Measurements from ENCODE around the gene PRLH.

PRLH gene

DNA sequence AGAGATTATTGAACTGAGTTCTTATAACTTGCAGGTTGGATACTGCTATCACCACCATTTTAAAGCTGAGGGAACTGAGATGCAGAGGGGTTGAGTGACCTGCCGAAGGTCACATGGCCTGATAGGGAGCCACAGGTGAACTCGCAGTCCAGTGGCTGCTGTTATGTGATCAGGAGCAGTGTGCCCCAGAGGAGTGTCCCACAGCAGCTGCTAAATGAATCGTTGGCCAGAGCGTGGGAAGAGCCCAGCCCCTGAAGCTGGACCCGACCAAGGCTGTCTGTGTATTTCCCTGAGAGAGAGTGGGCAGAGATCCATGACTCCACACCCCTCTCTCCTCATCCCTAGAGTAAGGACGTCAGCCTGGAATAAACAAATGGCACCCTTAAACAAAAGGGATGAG, 26.7 kb upstream of the PRLH start:
- DNase-seq (ENCODE audit: low read depth), result no peak

GRCh38 chr2:237540223-237540775, 26.1 kb upstream of the PRLH start:
- DNase-seq (ENCODE audit: low read depth), result no peak

DNA sequence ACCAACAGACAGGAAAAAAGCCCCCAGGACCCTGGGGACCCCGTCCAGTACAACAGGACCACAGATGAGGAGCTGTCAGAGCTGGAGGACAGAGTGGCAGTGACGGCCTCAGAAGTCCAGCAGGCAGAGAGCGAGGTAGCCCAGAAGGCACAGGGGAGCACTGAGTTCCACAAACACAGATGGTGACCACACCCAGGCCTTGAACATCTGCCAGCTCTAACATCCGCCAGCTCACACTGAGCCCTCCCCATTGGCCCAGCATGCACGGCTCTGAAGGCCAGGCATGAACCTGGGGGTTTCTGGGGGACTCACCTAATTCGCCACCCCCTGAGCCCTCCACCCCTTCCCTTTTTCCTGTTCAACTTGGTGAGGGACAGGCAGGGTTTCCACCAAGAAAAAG, 25.6 kb upstream of the PRLH start:
- DNase-seq (ENCODE audit: low read depth), result no peak

GRCh38 chr2:237541243-237541642, 25.1 kb upstream of the PRLH start:
- DNase-seq (ENCODE audit: low read depth), result no peak

- DNase-seq (ENCODE audit: low read depth), result no peak
Measured at GRCh38 chr2:237542001-237542704, 24.2 kb upstream of the PRLH start.

GRCh38 chr2:237546040-237546875, 20.1 kb upstream of the PRLH start:
- no peak for DNase-seq (ENCODE audit: low read depth)

DNA sequence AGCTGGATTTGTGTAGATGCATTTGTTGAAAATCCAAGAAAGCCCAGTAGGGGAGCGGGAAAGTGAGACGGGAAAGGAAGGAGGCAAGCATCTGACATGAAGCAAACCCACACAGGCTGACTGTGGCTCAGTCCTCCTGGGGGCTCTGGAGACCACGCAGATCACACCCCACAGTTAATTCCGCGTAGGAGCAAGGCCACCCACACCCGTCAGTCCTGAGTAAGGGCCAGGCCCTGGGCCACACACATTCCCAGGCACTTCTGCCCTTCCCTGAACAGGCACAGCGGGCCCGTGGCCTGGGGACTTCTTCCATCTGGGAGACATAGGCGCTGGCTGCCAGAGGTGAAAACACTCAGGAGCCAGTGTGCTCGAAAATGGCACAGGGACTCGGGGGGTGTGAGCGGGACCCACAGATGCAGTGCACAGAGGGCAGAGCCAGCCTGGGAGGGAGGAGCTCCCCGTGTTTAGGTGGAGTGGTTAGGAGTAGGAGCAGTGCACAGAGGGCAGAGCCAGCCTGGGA, 19.4 kb upstream of the PRLH start:
- DNase-seq (ENCODE audit: low read depth), result no peak

DNA sequence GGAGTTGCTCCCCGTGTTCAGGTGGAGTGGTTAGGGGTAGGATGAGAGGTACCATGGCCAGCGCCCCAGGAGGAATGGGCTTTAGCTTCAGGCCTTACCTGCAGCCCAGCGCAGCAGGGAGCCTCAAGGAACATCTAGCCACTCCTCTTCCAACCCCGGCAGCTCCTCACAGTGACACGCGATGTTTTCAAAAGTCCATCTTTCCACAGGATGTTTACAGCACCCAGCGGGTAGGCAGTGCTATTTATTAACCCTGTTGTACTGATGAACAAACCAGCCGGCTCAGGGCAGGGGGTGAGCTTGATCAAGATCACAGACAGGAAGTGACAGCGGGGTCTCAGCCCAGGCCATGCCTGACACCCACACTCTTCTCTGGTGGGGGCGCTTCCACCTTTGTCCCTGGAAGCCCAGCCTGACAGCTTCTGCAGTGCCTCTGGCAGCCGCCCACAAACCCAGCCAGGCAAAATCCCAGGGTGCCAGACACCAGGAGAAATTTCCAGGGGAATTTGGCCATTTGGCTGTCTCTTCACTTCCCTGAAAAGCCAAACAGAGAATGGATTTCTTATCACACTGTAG, 18.4 kb upstream of the PRLH start:
- DNase-seq (ENCODE audit: low read depth), result no peak

DNA sequence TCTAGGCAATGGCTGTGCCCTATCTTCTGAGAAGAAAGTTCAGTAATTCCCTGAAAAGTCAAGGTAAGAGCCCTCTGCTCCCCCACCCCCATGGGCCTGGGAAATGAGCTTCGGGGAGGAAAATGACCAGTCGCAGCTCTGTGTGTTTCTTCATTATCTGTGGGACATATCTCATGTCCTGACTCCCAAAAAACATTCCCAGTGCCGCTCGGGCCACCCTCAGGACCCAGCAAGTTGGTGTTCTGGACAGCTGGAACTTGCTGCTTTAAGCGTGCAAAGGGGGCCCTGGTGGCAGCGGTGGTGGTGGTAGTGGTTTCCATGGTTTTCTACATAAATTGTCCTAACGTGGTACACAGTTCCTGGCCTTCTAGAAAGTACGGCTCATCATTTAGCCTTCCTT, 17.2 kb upstream of the PRLH start:
- DNase-seq (ENCODE audit: low read depth), result no peak

DNA sequence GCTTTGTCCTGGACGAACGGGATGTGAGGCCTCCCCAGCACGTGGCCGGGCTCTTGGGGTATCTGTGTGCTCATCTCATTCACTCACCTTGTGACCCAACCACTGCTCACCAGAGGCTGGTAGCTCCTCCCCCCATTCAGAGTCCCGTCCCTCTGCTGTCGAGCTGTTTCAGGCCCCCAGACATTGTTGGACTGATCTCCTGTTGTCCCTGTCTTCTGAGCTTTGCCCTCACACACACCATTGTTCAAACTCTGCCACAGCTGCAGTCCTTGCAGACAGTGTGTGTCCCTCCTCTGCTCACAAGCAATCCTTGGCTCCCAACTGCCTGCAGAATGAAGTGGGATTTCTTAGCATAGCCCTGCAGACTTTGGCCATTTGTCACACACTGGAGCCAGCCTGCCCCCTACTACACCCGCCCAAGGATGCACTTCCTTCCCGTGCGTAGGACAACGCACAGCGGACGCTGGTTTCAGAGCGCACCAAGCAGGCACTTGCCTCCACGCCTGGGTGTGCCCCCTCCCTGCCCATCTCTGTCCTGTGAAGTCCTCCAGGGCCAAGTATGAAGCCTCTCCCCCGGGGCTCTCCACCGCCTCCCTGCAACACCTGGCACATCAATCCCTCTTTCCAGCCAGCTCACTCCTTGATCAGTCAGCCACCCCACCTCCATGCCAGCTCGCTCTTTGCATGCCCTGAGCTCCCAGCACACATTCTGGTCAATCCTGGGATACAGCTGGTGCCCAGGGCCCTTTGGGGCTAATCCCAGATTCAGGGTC, 16.5 kb upstream of the PRLH start:
- no peak for DNase-seq (ENCODE audit: low read depth)

DNA sequence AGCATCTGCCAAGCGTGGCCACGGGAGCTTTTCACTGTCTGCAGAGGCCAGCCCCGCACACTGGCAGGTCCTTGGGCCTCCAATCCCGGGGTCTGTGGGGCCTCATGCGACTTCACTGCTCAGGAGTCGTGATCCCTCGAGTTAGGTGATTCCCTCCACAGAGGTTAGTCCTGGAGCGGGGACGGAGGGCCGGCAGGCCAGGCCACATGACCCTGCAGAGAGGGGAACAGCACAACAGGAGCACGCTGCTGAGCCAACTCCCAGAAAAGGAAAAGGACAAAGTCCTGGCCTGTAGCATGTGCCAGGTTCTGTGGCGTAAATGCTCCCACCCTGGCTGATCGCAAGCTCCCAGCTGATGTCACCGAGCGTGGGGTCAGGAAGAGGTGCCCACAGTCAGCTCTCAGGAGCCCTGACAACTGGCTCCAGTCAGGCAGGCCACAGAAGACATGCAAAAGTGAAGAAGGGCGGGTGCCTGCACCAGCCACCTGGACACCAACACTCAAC, 15.3 kb upstream of the PRLH start:
- no peak for DNase-seq (ENCODE audit: low read depth)

DNA sequence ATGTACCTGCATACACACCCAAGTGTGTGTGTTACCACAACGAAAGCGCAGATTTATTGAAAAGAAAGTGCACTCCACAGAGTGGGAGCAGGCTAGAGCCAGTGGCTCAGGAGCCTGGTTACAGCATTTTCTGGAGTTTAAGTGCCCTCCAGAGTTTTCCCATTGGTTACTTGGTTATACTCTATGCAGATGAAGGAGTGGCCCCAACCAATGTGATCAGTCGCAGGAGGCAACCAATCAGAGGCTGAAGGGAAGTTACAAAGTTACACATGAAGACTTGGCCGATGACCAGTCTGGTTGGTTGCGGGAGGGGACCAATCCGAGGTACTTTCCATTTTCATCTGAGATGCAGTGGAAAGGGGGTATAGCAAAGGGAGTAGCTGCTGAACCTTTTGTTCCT, 13.5 kb upstream of the PRLH start:
- no peak for DNase-seq (ENCODE audit: low read depth)

GRCh38 chr2:237553948-237554347, 12.4 kb upstream of the PRLH start:
- no peak for DNase-seq (ENCODE audit: low read depth)

- DNase-seq (ENCODE audit: low read depth), result no peak
Measured at GRCh38 chr2:237555560-237555959, 10.8 kb upstream of the PRLH start.

DNA sequence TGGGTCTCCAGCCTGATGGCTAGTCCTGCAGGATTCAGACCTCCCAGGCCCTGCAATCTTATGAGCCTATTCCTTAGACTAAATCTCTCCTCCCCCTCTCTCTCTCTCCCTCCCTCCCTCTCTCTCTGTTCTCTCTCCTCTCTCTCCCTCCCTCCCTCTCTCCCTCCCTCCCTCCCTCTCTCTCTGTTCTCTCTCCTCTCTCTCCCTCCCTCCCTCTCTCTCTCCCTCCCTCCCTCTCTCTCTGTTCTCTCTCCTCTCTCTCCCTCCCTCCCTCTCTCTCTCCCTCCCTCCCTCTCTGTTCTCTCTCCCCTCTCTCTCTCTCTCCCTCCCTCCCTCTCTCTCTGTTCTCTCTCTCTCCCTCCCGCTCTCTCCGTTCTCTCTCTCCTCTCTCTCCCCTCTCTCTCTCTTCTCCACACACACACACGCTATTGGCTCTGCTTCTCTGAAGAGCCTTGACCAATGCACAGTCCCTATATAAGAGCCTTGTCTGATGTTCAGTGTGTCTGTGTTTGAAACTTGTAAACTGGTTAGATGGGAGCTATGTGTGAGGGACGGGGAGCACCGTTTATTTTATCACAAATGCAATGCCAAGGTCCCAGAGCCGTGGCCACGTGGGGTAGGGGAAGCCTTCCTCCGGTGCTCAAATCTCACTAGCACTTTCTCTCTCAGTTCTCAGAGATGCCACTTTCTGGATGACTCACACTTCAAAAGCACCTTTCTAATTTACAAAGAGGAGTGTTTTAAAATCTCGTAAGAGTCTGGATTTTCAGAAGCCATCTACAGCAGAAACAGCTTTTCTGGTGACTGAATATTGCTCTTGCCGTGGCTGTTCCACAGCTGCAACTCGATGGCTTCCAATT, 9.4 kb upstream of the PRLH start:
- peak; percentile 17 for DNase-seq (ENCODE audit: low read depth)

GRCh38 chr2:237557633-237558015, 8.8 kb upstream of the PRLH start:
- DNase-seq (ENCODE audit: low read depth), result no peak

DNA sequence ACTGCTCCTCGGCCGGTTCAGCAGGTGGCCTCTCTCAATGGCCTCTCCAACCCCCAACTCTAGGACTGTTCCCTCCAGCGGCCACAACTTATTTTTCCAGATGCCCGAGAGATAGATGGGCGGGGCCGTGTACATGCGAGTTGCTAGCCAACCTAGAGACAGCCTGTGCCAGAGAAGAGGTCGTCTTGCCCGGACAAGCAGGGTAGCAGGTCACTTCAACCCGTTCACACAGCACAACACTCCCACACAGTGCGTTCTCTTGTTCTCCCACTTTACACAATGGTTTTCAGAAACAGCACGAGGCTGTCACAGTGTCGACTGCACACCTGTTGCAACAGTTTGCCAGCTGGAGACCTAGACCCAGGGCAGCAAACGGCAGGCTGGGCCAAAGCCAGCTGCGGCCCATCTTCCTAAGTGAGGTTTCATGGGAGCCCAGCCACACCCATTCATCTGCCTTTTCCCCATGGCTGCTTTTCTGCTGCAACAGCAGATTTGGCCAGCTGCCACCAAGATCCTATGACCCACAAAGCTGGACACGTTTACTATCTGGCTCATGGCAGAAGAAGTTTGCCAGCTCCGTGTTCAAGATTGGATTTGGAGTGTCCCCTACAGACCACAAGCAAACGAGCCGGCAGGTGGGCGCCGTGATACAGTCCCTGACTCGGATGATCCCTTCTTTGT, 7.3 kb upstream of the PRLH start:
- no peak for DNase-seq (ENCODE audit: low read depth)

DNA sequence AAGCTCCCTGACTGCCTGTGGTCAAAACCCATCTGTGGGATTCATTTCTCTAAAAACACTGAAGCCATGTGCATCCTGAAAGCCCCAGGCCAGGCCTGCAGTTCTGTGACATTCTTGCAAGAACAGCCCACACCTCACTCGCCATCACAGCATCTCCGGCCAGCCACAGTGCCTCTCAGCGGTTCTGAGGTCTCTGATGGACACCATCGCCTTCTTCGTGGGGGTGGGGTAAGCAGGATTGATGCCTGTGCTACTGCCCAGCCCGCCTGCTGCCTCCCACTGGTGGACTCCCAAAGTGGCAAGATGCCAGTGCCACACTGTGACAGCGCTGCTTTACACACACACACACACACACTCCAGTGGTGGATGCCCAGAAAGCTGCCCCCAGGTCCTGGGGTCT, 5.2 kb upstream of the PRLH start:
- no peak for DNase-seq (ENCODE audit: low read depth)

DNA sequence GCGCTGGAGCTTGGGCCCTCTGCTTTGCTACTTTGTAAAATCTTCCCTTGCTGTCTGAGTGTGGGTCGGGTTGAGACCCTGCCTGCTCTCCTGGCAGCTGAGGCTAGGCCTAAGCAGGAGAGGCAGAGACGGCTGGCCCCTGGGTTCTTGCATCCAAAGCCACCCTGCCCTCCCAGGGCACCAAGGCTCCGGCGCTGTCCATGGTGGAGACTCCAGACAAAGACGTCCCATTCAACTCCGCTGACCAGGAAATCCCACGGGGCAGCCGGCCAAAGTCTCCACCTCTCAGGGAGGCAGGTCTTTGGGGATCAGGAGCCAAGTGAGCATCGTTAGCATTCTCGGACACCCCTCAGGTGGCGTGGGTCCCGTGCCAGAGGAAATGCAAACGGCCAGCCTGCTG, 2.6 kb upstream of the PRLH start:
- no peak for DNase-seq (ENCODE audit: low read depth)

DNA sequence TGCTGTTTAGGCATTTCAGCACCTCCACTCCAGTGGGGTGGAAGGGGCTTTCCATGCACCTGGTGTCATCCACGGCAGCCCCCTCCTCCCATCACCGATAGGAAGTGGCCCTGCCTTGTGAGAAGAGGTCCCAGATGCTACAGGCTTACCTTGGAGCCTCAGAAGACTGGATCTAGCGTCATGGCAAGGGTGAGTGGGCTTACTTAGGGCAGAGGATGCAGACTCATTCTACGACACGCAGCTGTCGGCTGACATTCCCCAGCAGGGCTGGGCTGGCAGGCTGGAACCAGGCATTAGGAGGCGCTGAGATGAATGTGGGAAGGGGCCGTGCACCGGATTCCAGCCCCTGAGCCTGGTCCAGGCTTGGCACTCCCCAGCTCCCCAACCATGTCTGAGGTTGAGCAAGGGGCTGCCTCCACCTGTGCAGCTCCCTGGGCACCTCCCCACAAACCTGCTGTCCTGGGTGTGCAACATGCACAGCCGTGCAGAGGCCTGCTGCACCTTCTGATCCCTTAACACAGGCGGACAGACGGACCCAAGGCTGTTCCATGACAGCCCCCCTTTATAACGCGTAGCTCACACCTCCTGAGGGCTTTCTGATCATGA, 1.7 kb upstream of the PRLH start:
- DNase-seq (ENCODE audit: low read depth), result no peak

All from activated T-helper 9 cell treated with anti-CD3 and anti-CD28 coated beads, Interleukin-2, amount 50 U/mL, for 16 hours (primary cell).